K562 (cell line): ENCODE measurements around the gene PIKFYVE. TPM values are rescaled to one million over a fixed set of nuclear protein-coding genes. Genes with fewer than 3 reads are reported as not detected.
A peak's percentile ranks its signal among the peaks of the same experiment; 100 is the strongest.

Source experiments
- ATAC-seq: fragments of 200-7000 bp; cut with Tn5 transposase; 3 replicates; pipeline ENCODE4 v1.9.1; 2020; ENCODE audit warnings: moderate library complexity
- BruUV-seq: library from RNA; stranded (reverse); fragments of 400-500 nt; replicated peaks from 2 replicates; lab custom pipeline; 2021; lab: Mats Ljungman, UMichigan
- CTCF ChIA-PET: fragments of 300-600 bp; formaldehyde crosslinking; extraction: SDS; loops from one replicate; lab custom pipeline; 2021; ENCODE audit warnings: low intra/inter-chr PET ratio; lab: Yijun Ruan, JAX
- POLR2A ChIA-PET: fragments of 300-600, 350-650 bp; sonication (Branson Sonifier 250); formaldehyde crosslinking; extraction: SDS; loops from one replicate; lab custom pipeline; 2021; ENCODE audit warnings: antibody characterized with exemption, inconsistent platforms; lab: Yijun Ruan, JAX
- DNase-seq, 4 experiments: peaks; one replicate each; pipeline versions ENCODE4 v3.0.0 to v3.0.0-alpha.2; 2011 to 2018; ENCODE audit warnings: low spot score in 3 of 4, mixed read lengths in 3 of 4; ENCODE audit errors: extremely low read depth in 1 of 4
- FAIRE-seq: peaks from 2 replicates; lab custom pipeline; 2011; peaks lifted over from hg19 to GRCh38; lab: Jason Lieb, UNC
- H2AFZ ChIP-seq: 2 replicates; pipeline ENCODE4 v1.6.0; 2011; ENCODE audit warnings: low read depth, low read length, control low read depth, inconsistent platforms
- H3K27ac ChIP-seq: fragments of 200-600 bp; 3 replicates; pipeline ENCODE4 v1.8.0; 2011; ENCODE audit warnings: low read depth, mild to moderate bottlenecking, control low read depth, inconsistent platforms, low read length, moderate library complexity, mixed read lengths; ENCODE audit errors: extremely low read depth
- H3K27me3 ChIP-seq, 2 experiments: fragments of 300-600 bp in 1 of 2; 2 replicates in 1 of 2; 3 replicates in 1 of 2; pipeline versions ENCODE4 v1.6.0 to v1.8.0; 2011; ENCODE audit warnings: inconsistent platforms in 2 of 2, low read length in 2 of 2, mild to moderate bottlenecking in 1 of 2, mixed read lengths in 1 of 2, moderate library complexity in 1 of 2; ENCODE audit not compliant: control insufficient read depth in 2 of 2, insufficient read depth in 2 of 2
- H3K36me3 ChIP-seq: fragments of 300-600 bp; 3 replicates; pipeline ENCODE4 v1.8.0; 2011; ENCODE audit warnings: mild to moderate bottlenecking, low read length, inconsistent platforms; ENCODE audit not compliant: control insufficient read depth, insufficient read depth
- H3K4me1 ChIP-seq, 2 experiments: fragments of 200-600 bp in 1 of 2; replicated peaks in 1 of 2; 2 replicates in 1 of 2; 3 replicates in 1 of 2; pipeline versions ENCODE4 v1.5.1 to v1.8.0; 2011; ENCODE audit warnings: inconsistent platforms in 2 of 2, low read length in 2 of 2, mild to moderate bottlenecking in 1 of 2, mixed read lengths in 1 of 2, moderate library complexity in 1 of 2; ENCODE audit not compliant: control insufficient read depth in 2 of 2, insufficient read depth in 2 of 2
- H3K4me2 ChIP-seq: 2 replicates; pipeline ENCODE4 v1.6.1; 2011; ENCODE audit warnings: low read length, control low read depth, inconsistent platforms, mixed read lengths; ENCODE audit not compliant: insufficient read depth
- H3K4me3 ChIP-seq: fragments of 200-600 bp; sonication (generic), shearing (Covaris generic); 2 replicates; pipeline ENCODE4 v1.5.1; 2016; ENCODE audit warnings: control low read depth, inconsistent platforms
- H3K79me2 ChIP-seq: fragments of 200-600 bp; 3 replicates; pipeline ENCODE4 v1.8.0; 2011; ENCODE audit warnings: low read length, inconsistent platforms; ENCODE audit not compliant: control insufficient read depth, insufficient read depth
- H3K9ac ChIP-seq, 2 experiments: 2 replicates each; pipeline versions ENCODE4 v1.6.0 to v1.6.1; 2011; ENCODE audit warnings: low read depth in 2 of 2, low read length in 2 of 2, control low read depth in 1 of 2, inconsistent platforms in 1 of 2, mild to moderate bottlenecking in 1 of 2, mixed read lengths in 1 of 2; ENCODE audit not compliant: insufficient read depth in 1 of 2
- H3K9me1 ChIP-seq: one replicate; pipeline ENCODE4 v1.6.0; 2011; ENCODE audit warnings: inconsistent platforms, mild to moderate bottlenecking, low read length, moderate library complexity; ENCODE audit not compliant: control insufficient read depth, insufficient read depth
- H3K9me3 ChIP-seq: replicated peaks from 2 replicates; pipeline ENCODE4 v1.5.1; 2011; ENCODE audit warnings: low read depth, low read length, inconsistent platforms; ENCODE audit not compliant: control insufficient read depth, insufficient read depth
- H4K20me1 ChIP-seq: replicated peaks from 2 replicates; pipeline ENCODE4 v1.6.1; 2011; ENCODE audit warnings: low read length, inconsistent platforms, mixed read lengths; ENCODE audit not compliant: control insufficient read depth, insufficient read depth
- ASH1L ChIP-seq: fragments of 450-650 bp; IDR thresholded peaks from 2 replicates; pipeline ENCODE4 v1.6.1; 2018; ENCODE audit warnings: borderline replicate concordance, mild to moderate bottlenecking, low read depth; ENCODE audit not compliant: partially characterized antibody
- CTCF ChIP-seq, 3 experiments: IDR thresholded peaks in 2 of 3; conservative IDR thresholded peaks in 1 of 3; 2 replicates each; pipeline ENCODE4 v1.5.1; 2011 to 2012; ENCODE audit warnings: low read length in 3 of 3, mild to moderate bottlenecking in 3 of 3, control low read depth in 2 of 3, improper control_type of control experiment in 1 of 3, inconsistent platforms in 1 of 3, low read depth in 1 of 3, mixed read lengths in 1 of 3, moderate library complexity in 1 of 3; ENCODE audit not compliant: insufficient read depth in 2 of 3
- FOXJ3 ChIP-seq: sonication (generic); formaldehyde crosslinking; IDR thresholded peaks from 2 replicates; pipeline ENCODE4 v1.4.0; 2020; ENCODE audit warnings: mild to moderate bottlenecking, missing genetic modification reagents
- RAD21 ChIP-seq, 2 experiments: fragments of 250-450 bp in 1 of 2; fragments of 450-650 bp in 1 of 2; sonication (Bioruptor Pico) in 1 of 2; formaldehyde crosslinking in 1 of 2; IDR thresholded peaks in 1 of 2; conservative IDR thresholded peaks in 1 of 2; 2 replicates each; pipeline versions ENCODE4 v1.4.0 to v1.8.0; 2020 to 2022; ENCODE audit warnings: mild to moderate bottlenecking in 2 of 2, moderate library complexity in 1 of 2
- WGBS: fragments of 100-300 bp; shearing (Covaris generic); methylation state at CpG from one replicate; pipeline ENCODE4 v1.1.6; 2016; ENCODE audit warnings: low coverage, mixed read lengths; ENCODE audit not compliant: insufficient coverage; ENCODE audit errors: missing lambda C conversion rate; 5-methylcytosine and 5-hydroxymethylcytosine counted together
- in situ Hi-C: fragments of 300-500 bp; cut with MboI; formaldehyde crosslinking; loops from 4 replicates; pipeline ENCODE4 v1.15.0; 2018; ENCODE audit warnings: inconsistent platforms, mixed read lengths
- intact Hi-C: fragments of 100-400 bp; cut with micrococcal nuclease; formaldehyde crosslinking; loops from 2 replicates; pipeline ENCODE4 v1.14.2; 2022
- polyA plus RNA-seq, 8 experiments: library from polyadenylated mRNA; depleted of rRNA in 4 of 8; stranded (reverse) in 5 of 8; unstranded in 3 of 8; fragments of >200 nt; fragmentation: Nextera tagmentation in 2 of 8; fragmentation: Illumina TruSeq in 1 of 8; extraction: Ambion mirVana in 2 of 8; extraction: Trizol in 1 of 8; gene quantifications; 2 replicates each; pipeline versions ENCODE4 v1.2.1 to v1.2.3, GENCODE V29; 2011 to 2014; ENCODE audit warnings: inconsistent platforms in 1 of 8, missing spikeins in 1 of 8
- total RNA-seq, 7 experiments: library from RNA; depleted of rRNA in 6 of 7; stranded (reverse); fragments of >200 nt in 6 of 7; fragmentation: Illumina TruSeq in 2 of 7; extraction: Trizol in 2 of 7; gene quantifications; 2 replicates each; pipeline versions ENCODE4 v1.2.1 to v1.2.3, GENCODE V29; 2011 to 2021; ENCODE audit warnings: low replicate concordance in 1 of 7

PIKFYVE gene
- total and polyA plus RNA-seq, 9 of the 15 experiments (the other 6 are each of a cell fraction or from before 2014, with no cell fraction given) = 3.6 to 25.6 (median 16.7) TPM

GRCh38 chr2:208392300-208392699 is 126.2 kb downstream of the PIKFYVE start:
- H3K4me3 ChIP-seq = no peak overlapping the region
- BruUV-seq = no TSS peak
- H3K9me3 ChIP-seq = no peaks in the 10 kb centered on the region
- H3K36me3 ChIP-seq = no peaks in the 10 kb centered on the region
- H3K4me2 ChIP-seq = no peak overlapping the region
- peak; percentile 73 for ATAC-seq
- no peaks in the 10 kb centered on the region for H3K27me3 ChIP-seq
- intact Hi-C loops (no loop called here), in situ Hi-C loops (loop anchor here (25.0 kb wide), 1 partner anchor 1795 kb away; no protein-coding TSS in a partner anchor)
- H3K4me1 ChIP-seq = no peaks in the 10 kb centered on the region
- WGBS = 3% methylated on average over 3 of the region's 3 CpGs
- POLR2A ChIA-PET = interaction anchor here (0.9 kb wide), 1 partner anchor 10 kb away, joined by 3 read pairs; no protein-coding TSS in a partner anchor
- H3K9me1 ChIP-seq = no peaks in the 10 kb centered on the region
- CTCF ChIA-PET = no interaction called here
- no peak overlapping the region for H3K27ac ChIP-seq
- DNase-seq = peak in 2 of 4 experiments; percentile 7 to 20
- no peak overlapping the region for H3K9ac ChIP-seq
- H3K79me2 ChIP-seq = no peaks in the 10 kb centered on the region
- no peak for FAIRE-seq
- TF ChIP-seq CTCF (IDR thresholded peaks at IDR 0.05 in 2 of 3, conservative IDR thresholded peaks at IDR 0.05 in 1 of 3; ENCODE audit: insufficient read depth in 2 of 3, low read depth in 1 of 3, low read length in 3 of 3) = peak; percentile 12 to 49 (median 28); a peak in 2 of 6 replicates
- peak in 1 of 2 experiments; percentile 37; a peak in 2 of 4 replicates for TF ChIP-seq RAD21 (CRISPR knock-in tag; conservative IDR thresholded peaks at IDR 0.05 in 1 of 2, IDR thresholded peaks at IDR 0.05 in 1 of 2)
- no peak for TF ChIP-seq FOXJ3 (CRISPR knock-in tag)
- no peak for TF ChIP-seq ASH1L
- H4K20me1 ChIP-seq = no peaks in the 10 kb centered on the region
- no peak overlapping the region for H2AFZ ChIP-seq
